Renal cortical epithelial cell (primary cell): ENCODE data around the gene MC1R. TPM values are rescaled to one million over a fixed set of nuclear protein-coding genes. Genes with fewer than 3 reads are reported as not detected.
"Not testable (repeated sequence)": the region's sequence is repeated elsewhere in the genome, so short reads cannot be mapped to it uniquely, and the experiment has no call there.

Experiments
- DNase-seq: peaks from one replicate; pipeline ENCODE4 v3.0.0-alpha.2; 2011; ENCODE audit warnings: low read depth
- total RNA-seq: library from RNA; depleted of rRNA; stranded (reverse); fragments of >200 nt; gene quantifications from 2 replicates; pipeline ENCODE4 v1.2.3, GENCODE V29; 2014

Gene MC1R
- total RNA-seq, 1 donor from 2014 or later, result 9.3 TPM

GRCh38 chr16:89960966-89961365 is 42.3 kb downstream of the MC1R start:
- DNase-seq, result no peak

DNA sequence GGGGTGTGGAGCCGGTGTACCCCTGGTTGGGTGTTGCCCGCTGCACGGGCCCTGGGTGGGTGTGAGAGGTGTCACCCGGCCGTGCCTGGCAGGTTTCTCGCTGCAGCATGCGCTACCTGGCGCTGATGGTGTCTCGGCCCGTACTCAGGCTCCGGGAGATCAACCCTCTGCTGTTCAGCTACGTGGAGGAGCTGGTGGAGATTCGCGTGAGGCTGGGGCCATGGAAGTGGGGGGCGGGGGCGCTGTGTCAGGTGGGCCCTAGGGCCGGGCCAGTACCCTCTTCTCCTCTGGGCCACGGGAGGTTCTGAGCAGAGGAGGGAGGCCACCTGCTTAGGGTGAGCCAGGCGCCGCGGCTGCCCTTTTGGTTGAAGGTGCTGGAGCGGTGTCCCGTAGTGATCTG is 43.3 kb downstream of the MC1R start:
- DNase-seq, result no peak

DNA sequence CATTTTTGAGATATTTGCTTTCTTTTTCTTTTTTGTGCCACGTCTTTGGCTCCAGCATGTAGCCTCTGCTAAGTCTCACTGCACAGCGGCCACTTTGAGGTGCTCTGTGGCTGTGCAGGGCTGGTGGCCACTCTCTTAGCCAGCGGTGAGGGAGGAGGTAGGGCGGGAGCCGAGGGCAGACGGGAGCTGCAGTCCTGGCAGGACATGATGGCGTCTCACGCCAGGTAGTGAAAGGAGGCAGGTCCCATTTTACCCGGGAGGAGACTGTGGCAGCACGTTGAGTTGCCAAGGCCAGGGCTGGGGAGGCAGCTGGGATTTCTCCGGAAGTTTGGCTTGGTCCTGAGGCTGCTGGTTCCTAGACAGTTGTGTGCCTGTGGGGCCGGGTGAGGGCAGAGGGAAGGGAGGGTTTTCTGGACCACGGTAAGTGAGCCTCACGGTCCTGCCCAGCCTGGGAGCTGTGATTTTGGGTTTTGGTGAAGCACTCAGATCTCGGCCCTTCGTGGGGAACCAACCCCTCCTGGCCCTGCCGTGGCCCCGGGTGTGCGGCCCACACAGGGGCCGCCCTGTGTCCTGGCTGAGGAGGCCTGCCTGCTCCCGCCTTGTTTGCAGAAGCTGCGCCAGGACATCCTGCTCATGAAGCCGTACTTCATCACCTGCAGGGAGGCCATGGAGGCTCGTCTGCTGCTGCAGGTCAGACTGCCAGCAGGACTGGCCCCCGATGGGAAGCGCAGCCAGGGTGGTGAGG is 44.3 kb downstream of the MC1R start:
- DNase-seq, result no peak

- no peak for DNase-seq
Observed at GRCh38 chr16:89964201-89964600, 45.5 kb downstream of the MC1R start.

GRCh38 chr16:89965447-89966225 is 47.0 kb downstream of the MC1R start:
- DNase-seq, result no peak

DNA sequence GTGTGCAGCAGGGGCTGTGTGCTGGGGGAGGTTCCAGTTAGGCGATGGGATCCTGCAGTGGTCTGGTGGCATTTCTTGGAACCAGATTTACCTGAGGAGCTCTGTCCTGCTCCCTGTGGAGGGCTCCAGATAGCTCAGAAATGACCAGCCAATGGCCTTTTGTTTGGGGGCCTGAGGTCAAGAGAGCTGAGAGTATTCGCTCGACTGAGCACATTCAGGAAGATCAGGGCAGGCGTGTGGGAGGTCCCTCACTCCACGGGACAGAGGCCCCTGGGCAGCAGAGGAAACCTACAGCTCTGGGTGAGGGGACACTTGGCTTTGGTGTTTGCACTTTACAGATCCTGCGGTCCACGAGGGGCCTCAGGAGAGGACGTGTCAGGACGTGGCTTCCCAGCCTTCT is 48.1 kb downstream of the MC1R start:
- no peak for DNase-seq

DNA sequence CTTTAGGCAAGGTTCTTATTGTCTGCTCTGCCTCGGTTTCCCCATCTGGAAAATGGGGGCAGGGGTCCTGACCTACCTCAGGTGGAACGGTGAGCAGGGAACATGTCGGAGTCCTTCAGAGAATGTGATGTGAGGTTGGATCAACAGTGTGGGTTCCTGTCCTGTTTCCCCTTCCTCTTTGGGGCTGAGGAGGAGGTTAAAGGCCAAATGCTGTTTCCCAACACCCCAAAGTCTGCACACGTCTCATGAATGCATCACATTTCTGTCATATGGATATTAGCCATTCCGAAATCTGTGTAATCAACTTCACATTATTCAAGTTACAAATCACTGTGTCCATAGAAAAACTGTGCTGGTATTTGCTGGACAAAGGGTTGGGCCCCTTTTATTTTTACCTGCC is 48.8 kb downstream of the MC1R start:
- not testable (repeated sequence) for DNase-seq

DNA sequence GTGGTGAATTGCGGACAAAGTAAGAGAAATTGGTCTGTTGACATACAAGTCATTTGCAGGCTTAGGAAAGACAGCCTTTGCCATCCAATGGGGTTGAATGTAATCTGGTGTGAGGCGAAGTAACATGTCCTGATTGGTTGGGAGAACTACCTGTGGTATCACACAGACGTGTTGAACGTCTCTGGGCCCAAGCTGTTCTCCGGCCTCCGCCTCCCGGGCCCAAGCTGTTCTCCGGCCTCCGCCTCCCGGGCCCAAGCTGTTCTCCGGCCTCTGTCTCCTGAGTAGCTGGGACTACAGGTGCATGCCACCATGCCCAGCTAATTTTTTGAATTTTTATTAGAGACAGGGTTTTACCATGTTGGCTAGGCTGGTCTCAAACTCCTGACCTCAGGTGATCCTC is 49.4 kb downstream of the MC1R start:
- not testable (repeated sequence) for DNase-seq

DNA sequence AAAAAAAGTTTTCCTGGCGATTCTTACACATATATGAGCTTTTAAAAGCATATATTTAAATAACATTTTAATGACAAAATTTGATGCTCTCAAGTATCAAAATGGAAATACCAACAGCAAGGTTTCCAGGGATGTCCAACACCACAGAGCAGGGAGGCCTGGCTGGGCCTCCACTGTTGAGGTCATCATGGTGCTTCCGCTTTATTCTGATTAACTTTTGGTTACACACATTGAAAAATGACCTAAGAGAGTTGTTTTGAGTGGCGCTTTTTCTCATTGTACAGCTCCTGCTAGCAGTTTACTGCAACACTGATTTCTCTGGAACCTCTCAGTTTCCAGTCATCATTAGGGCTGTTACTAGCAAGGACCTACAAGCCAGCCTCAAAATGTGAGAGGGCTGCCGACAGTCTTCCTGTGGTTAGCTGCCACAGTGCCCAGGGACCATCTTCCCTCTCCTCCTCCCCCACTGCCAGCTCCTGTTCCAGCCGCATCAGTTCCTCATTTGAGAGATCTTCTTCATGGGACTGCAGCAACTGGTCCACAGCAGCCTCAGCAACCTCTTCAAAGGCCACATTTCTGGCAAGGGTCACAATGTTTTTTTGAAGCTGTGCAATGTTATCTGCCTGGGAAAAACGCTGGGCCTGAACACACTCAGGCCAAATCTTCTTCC is 51.2 kb downstream of the MC1R start:
- DNase-seq, result no peak

Other genes with a start within 250 kb of the MC1R start
- 33.9 and 56.5 TPM in 2 replicates for gene CDK10, start 232.2 kb upstream of the MC1R start, total RNA-seq
- gene SPATA2L, start 217.2 kb upstream of the MC1R start, total RNA-seq, result 22.7 and 34.7 TPM in 2 replicates
- 7.1 and 12.6 TPM in 2 replicates for gene VPS9D1, start 198.0 kb upstream of the MC1R start, total RNA-seq
- 10.6 and 20.7 TPM in 2 replicates for gene ZNF276, start 197.3 kb upstream of the MC1R start, total RNA-seq
- 3.6 and 13.0 TPM in 2 replicates for gene FANCA, start 102.2 kb upstream of the MC1R start, total RNA-seq
- gene SPIRE2, start 90.4 kb upstream of the MC1R start, total RNA-seq, result 1.4 and 6.0 TPM in 2 replicates
- 155 and 178 TPM in 2 replicates for gene TCF25, start 45.3 kb upstream of the MC1R start, total RNA-seq
- 368 and 1,261 TPM in 2 replicates for gene TUBB3, start 4.5 kb downstream of the MC1R start, total RNA-seq
- 84.7 and 105 TPM in 2 replicates for gene DEF8, start 29.9 kb downstream of the MC1R start, total RNA-seq
- 14.4 and 24.2 TPM in 2 replicates for gene DBNDD1, start 100.6 kb downstream of the MC1R start, total RNA-seq
- not detected in 2 replicates for gene PRDM7, start 158.5 kb downstream of the MC1R start, total RNA-seq